HG03103 (cell line): ENCODE measurements around the gene JCHAIN.
A peak's percentile ranks its signal among the peaks of the same experiment; 100 is the strongest.
"Not testable (repeated sequence)": the region's sequence is repeated elsewhere in the genome, so short reads cannot be mapped to it uniquely, and the experiment has no call there.

Experiments
- ATAC-seq: cut with Tn5 transposase; IDR thresholded peaks from one replicate; pipeline ENCODE4 v1.9.1; 2021; ENCODE audit warnings: low read depth; ENCODE audit not compliant: unreplicated experiment

The JCHAIN gene

GRCh38 chr4:70651864-70652506 is 14.3 kb downstream of the JCHAIN start:
- ATAC-seq: peak; percentile 52

GRCh38 chr4:70650741-70651140 is 15.6 kb downstream of the JCHAIN start:
- ATAC-seq: not testable (repeated sequence)

DNA sequence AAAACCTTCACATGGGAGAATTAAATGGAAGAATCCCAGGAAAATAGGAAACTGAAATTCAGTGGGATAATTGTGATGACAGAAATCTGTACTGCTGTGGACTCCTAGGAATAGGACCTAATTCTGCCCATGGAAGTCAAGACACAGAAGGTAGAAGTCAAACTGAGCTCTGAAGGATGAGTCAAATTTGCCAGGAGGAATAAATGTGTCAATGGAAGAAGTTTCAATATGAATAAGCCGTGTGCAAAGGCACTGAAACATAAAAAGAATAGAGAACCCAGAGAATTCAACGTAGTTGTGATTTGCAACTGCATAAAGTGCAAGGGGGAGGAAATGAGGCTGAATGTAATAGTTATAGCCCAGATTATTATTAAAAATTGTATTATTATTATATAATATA is 26.1 kb downstream of the JCHAIN start:
- no peak for ATAC-seq

GRCh38 chr4:70637239-70637913 is 28.9 kb downstream of the JCHAIN start:
- no peak for ATAC-seq

GRCh38 chr4:70634482-70634881 is 31.8 kb downstream of the JCHAIN start:
- ATAC-seq: no peak

DNA sequence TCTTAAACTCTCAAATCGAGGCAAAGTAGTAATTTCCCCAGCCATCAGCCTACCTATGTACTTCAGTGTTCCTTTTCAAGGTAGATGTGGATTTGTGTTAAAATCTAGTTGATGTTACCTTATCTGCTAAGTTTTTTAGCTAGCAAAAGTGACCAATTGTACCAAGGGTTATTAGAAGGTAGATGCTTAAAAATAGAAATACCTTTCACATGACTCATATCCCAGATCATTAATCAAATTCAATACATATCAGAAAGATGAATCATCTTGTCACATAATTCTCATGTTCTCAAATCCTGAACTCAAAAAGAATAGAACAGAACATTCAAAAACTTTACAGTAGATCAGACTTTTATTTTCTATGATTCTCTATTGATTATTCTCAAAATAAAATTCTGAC is 34.3 kb downstream of the JCHAIN start:
- ATAC-seq: no peak

- ATAC-seq: no peak
Measured at GRCh38 chr4:70630162-70630561, 36.1 kb downstream of the JCHAIN start.

DNA sequence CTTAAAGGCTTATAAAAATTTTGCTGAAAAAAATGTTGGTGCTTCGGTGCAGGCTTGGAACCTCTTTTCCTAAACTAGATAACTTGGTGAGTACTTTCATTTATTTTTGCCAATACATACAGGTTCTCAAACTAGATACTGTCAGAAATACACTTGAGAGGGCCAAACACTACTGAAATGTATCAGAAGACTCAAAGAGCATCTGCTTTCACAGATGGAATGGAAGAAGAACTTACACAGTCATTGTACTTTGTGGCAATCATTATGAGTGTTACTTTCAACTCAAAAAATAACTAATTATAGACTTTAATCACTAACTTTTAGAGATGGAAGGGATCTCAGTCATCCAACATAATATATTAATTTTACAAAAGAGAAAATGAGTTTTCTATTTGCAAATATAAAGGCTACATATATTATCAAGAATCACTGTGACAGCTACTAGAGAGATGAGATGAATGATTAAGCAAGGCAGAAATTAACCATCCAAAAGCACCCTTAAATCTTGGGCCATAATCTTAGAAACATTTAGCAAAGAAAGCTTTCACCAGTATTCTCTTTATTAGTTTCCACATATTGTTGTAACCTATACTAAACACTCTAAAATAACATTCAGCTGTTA is 36.7 kb downstream of the JCHAIN start:
- no peak for ATAC-seq

GRCh38 chr4:70628444-70628843 is 37.9 kb downstream of the JCHAIN start, which contains the start of gene ENAM:
ENAM (plus strand) TSS chr4:70628744; CDS start chr4:70629501, 757 bp downstream.
- ATAC-seq: no peak

GRCh38 chr4:70627620-70628019 is 38.7 kb downstream of the JCHAIN start:
- ATAC-seq: no peak

DNA sequence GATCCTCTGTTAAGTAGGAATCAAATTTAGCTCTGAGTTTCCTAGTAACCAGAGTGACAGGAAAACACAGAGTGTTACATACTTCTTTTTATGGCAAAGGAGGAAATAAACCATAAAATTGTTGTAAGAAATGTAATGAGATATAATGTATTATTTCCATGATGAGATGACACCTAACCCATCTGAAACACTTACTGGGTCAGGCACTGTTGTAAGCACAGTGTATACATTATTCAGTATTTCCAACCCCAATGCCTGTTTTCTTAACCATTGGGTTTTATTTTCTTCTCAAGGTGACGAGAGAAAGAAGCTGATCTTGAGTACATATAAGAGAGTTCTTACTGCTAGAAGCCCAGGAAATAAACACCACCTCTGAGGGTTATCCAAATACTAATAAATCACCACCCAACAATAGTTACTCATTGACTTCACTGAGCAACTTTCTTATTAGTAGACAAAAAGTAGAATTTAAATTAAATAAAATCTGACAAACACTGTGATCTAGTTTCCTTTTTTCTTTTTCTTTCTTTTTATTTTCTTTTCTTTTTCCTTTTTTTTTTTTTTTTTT is 42.0 kb downstream of the JCHAIN start:
- no peak for ATAC-seq

DNA sequence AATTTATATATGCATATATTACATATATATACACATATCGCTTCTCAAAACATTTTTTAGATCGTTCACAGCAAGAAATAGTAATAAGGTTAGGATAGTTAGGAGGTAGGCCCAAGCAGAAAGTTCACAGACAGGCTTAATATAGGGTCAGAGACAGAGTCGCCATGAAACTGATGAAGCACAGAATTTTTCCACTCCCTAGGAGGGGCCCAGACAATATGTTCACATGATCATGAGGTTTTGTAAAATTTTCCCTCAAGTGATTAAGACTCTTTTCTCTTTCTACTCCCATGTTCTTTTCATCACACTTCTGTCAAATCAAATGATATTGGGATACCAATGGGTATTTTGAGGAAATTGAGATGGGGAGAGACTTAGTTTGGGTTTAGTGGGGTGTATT is 43.0 kb downstream of the JCHAIN start:
- no peak for ATAC-seq

DNA sequence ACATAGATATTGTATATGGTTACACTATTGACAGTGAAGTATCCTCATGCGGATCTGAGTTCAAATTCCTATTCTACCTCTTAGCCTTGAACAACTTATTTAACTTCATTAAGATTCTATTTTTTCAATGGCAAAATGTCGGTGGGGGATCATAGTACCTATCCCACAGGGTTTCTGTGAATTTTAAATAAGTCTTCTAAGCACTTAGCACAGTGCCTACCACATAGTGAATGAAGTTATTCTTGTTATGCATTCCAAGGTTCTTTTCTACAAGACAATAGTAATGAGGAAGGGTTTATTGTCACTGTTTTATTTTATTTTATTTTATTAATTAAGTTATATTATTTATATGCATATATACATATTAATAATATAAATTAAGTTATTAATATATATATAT is 46.5 kb downstream of the JCHAIN start:
- no peak for ATAC-seq

- ATAC-seq: no peak
Measured at GRCh38 chr4:70619288-70619687, 47.0 kb downstream of the JCHAIN start.

DNA sequence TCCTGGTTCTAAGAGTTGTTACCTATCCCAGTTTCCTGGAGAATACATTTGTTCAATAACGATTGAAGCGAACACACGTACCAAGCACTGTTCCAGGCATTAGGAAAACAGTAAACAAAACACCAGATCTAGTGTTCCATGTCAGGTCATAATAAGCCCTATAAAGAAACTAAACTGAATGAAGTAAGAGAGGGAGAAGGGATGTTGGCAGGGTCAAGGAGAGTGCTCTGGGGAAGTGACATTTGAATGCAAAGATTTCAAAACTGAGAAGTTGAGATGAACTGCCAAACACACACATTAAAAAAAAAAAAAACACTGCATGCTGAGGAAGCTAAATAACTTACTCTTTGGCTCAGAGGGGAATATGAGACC is 52.1 kb downstream of the JCHAIN start:
- ATAC-seq: no peak

DNA sequence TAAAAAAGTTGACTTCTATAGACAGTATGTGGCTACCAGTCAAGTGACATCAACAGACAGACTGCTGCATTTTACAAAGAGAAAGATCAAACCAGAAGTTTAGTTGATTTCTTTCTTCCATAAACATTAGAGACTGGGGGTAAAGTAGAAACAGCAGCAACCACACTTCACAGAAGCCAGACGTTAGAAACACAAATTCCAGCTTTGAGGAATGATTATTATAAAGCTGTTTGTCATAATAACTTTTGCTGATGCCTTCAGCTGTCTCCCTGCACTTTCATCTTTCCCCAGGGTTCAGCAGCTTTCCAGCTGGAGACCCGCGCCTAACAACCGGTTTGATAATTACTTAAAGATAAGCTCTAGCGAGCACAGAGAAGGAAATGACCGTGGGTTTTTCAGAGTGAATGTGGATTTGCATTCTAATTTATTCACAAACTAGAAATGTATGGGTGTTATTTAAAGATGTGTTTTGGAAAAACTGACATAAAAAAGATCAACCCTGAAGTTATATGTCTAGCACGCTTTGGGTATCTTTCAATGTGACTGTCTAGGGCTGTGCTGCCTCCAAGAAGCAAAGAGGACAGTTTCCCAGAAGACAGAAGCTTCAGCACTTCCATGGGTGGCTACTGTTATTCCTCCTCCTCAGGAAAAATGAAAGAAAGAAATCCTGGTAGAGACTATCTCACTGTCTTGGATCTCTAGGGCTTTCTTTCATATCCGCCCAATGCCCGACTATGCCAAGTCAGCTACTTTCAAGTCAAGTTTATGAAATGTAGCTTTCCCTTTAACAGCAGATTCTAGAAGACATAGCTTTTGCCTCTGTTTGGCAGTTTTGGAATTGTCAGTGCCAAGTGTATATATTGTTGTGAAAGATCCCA is 52.8 kb downstream of the JCHAIN start:
- no peak for ATAC-seq

DNA sequence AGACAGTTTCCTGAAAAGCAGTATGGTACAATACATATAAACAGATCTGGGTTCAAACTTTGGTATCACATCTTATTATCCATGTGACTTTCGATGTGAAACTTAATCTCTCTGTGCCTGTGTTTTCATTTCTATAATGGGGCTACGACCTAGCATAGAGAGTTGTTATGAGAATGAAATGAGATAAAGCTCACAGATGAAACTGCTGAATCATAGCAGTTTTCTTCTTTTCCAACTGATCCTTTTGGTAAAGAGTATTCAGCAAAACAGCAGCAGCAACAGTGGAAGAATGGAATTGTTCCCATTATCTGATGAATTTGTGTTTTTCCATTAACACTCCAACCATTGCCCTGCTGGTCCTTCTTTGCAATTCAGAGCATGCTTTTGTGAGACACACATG is 58.0 kb downstream of the JCHAIN start:
- no peak for ATAC-seq

DNA sequence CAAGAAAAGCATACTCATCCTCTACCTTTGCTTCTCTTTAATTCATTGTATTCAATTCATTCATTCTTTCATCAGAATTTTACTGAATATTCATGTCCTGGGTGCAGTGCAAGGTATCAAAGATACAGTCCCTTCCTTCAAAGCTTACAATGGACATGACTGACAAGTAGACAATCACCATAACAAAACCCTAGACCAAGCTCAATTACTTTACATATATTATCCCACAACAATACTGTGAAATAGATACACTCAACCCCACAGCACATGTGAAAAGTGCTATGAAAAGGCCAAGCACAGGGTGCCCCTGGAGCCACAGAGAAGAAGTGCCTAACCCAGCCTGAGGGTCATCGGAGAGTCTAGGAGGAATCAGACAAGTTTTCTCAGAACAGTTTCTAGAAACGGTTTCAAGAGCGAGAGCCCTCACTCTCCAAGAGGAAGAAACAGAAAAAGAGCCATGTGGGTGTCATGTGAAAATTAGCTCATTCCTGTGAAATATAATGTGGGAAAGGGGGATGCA is 58.9 kb downstream of the JCHAIN start:
- ATAC-seq: no peak

DNA sequence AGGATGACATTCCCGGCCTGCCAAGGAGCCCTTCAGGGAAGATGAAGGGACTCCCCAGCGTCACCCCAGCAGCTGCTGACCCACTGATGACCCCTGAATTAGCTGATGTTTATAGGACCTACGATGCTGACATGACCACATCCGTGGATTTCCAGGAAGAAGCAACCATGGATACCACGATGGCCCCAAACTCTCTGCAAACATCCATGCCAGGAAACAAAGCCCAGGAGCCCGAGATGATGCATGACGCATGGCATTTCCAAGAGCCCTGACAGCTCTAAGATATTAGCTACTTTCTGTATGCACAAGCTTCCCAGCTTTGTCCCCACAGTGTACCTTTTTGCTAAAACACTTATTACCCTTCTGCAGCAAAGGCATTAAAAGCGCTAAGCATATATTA is 59.8 kb downstream of the JCHAIN start:
- no peak for ATAC-seq
